KMS-11 (cell line): ENCODE measurements around the gene SELENOV.

Source experiments
- H2AFZ ChIP-seq: fragments of 200-600 bp; sonication (generic); 2 replicates; pipeline ENCODE4 v1.6.1; 2016; ENCODE audit warnings: antibody characterized with exemption, mixed run types, low read depth
- H3K27ac ChIP-seq: fragments of 200-600 bp; sonication (generic); 2 replicates; pipeline ENCODE4 v1.6.1; 2016; ENCODE audit warnings: mild to moderate bottlenecking, mixed run types
- H3K27me3 ChIP-seq: fragments of 200-600 bp; sonication (generic); 2 replicates; pipeline ENCODE4 v1.6.1; 2017; ENCODE audit warnings: mild to moderate bottlenecking, low read depth, mixed run types, moderate library complexity; ENCODE audit not compliant: insufficient read depth
- H3K36me3 ChIP-seq: fragments of 200-600 bp; sonication (generic); 2 replicates; pipeline ENCODE4 v1.6.1; 2017; ENCODE audit warnings: mild to moderate bottlenecking, mixed run types; ENCODE audit not compliant: insufficient read depth
- H3K4me1 ChIP-seq: fragments of 200-600 bp; sonication (generic); 2 replicates; pipeline ENCODE4 v1.6.1; 2016; ENCODE audit warnings: mild to moderate bottlenecking, low read depth, mixed run types; ENCODE audit not compliant: poor library complexity, severe bottlenecking
- H3K4me2 ChIP-seq: fragments of 200-600 bp; sonication (generic); 2 replicates; pipeline ENCODE4 v1.7.0; 2016; ENCODE audit warnings: mild to moderate bottlenecking, mixed run types
- H3K4me3 ChIP-seq: fragments of 200-600 bp; sonication (generic); IDR thresholded peaks from 2 replicates; pipeline ENCODE4 v1.6.1; 2017; ENCODE audit warnings: low read depth, low read length, mixed read lengths; ENCODE audit not compliant: insufficient read depth
- H3K79me2 ChIP-seq: fragments of 200-600 bp; sonication (generic); 2 replicates; pipeline ENCODE4 v1.6.1; 2016; ENCODE audit warnings: low read depth, mixed run types; ENCODE audit not compliant: insufficient read depth
- H3K9ac ChIP-seq: fragments of 200-600 bp; sonication (generic); 2 replicates; pipeline ENCODE4 v1.6.1; 2016; ENCODE audit warnings: mild to moderate bottlenecking, mixed run types
- H4K20me1 ChIP-seq: fragments of 200-600 bp; sonication (generic); 2 replicates; pipeline ENCODE4 v1.6.1; 2016; ENCODE audit warnings: mild to moderate bottlenecking, mixed run types; ENCODE audit not compliant: insufficient read depth
- CTCF ChIP-seq: fragments of 200-600 bp; sonication (generic); conservative IDR thresholded peaks from 2 replicates; pipeline ENCODE4 v1.6.1; 2017; ENCODE audit warnings: low read depth, mild to moderate bottlenecking, antibody characterized with exemption, low read length, moderate library complexity, mixed read lengths

The SELENOV gene

GRCh38 chr19:39558624-39559117 is 43.7 kb downstream of the SELENOV start:
- Histone ChIP-seq H4K20me1 (no peaks in the 10 kb centered on the region), H3K79me2 (no peaks in the 10 kb centered on the region), H3K4me2 (peak overlapping the region; percentile 20; the same call in 1 of the 2 replicates), H3K9ac (no peak overlapping the region), H3K27me3 (no peaks in the 10 kb centered on the region), H3K4me1 (peaks cover 19% of the 10 kb centered on the region), H3K36me3 (no peaks in the 10 kb centered on the region), H3K4me3 (no peak overlapping the region), H3K27ac (no peak overlapping the region), H2AFZ (no peak overlapping the region)
- no peak for TF ChIP-seq CTCF

- Histone ChIP-seq H3K27ac (no peak overlapping the region), H3K4me2 (no peak overlapping the region), H3K79me2 (no peaks in the 10 kb centered on the region), H3K27me3 (no peaks in the 10 kb centered on the region), H3K4me3 (no peak overlapping the region), H4K20me1 (no peaks in the 10 kb centered on the region), H3K36me3 (no peaks in the 10 kb centered on the region), H3K9ac (no peak overlapping the region), H3K4me1 (peaks cover 5% of the 10 kb centered on the region), H2AFZ (no peak overlapping the region)
- TF ChIP-seq CTCF, result no peak
Observed at GRCh38 chr19:39563408-39563807, 48.5 kb downstream of the SELENOV start.

DNA sequence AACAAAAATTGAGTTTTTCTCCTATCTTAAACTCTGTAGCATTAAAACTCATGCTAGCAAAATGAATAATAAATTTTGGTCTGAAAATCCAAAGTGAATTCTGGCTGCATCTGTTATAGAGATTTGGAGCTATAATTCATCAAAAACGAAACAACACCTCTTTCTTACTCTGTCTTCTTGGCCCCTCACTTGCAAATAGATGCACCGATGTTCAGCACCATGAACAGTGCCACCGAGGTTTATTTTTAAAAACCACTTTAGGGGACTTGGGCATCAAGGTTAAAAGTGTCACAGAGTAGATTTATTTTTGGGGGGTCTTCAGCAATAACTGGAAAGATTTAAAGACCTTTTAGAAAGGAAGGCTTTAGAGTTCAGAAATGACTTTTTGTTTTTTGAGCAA is 51.1 kb downstream of the SELENOV start:
- Histone ChIP-seq H3K9ac (no peak overlapping the region), H2AFZ (no peak overlapping the region), H3K27me3 (no peaks in the 10 kb centered on the region)

GRCh38 chr19:39568604-39569003 is 53.7 kb downstream of the SELENOV start:
- Histone ChIP-seq H3K4me1 (no peaks in the 10 kb centered on the region), H2AFZ (no peak overlapping the region), H3K27me3 (no peaks in the 10 kb centered on the region), H3K79me2 (no peaks in the 10 kb centered on the region), H3K9ac (no peak overlapping the region), H3K4me2 (no peak overlapping the region), H3K27ac (no peak overlapping the region), H3K36me3 (no peaks in the 10 kb centered on the region), H3K4me3 (no peak overlapping the region), H4K20me1 (no peaks in the 10 kb centered on the region)
- no peak for TF ChIP-seq CTCF

More for the DNA sequence above, 51.1 kb downstream of the SELENOV start:
- no peak overlapping the region for H3K4me3 ChIP-seq
- H3K27ac ChIP-seq, result no peak overlapping the region
- H3K4me1 ChIP-seq, result no peaks in the 10 kb centered on the region
- H3K36me3 ChIP-seq, result no peaks in the 10 kb centered on the region
- H3K79me2 ChIP-seq, result no peaks in the 10 kb centered on the region
- H3K4me2 ChIP-seq, result no peak overlapping the region
- no peaks in the 10 kb centered on the region for H4K20me1 ChIP-seq
- TF ChIP-seq CTCF, result no peak
